Fibroblast of lung (primary cell): ENCODE measurements around the gene SMYD5. TPM values are rescaled to one million over a fixed set of nuclear protein-coding genes. Genes with fewer than 3 reads are reported as not detected.

Source experiments
- DNase-seq, 2 donors: peaks; one replicate each; pipeline versions ENCODE4 v3.0.0 to v3.0.0-alpha.2; 2010; ENCODE audit warnings: low read depth in 2 of 2
- H2AFZ ChIP-seq: 2 replicates; pipeline ENCODE4 v1.5.1; 2012; ENCODE audit warnings: low read length, control low read depth, inconsistent platforms
- H3K27ac ChIP-seq: 2 replicates; pipeline ENCODE4 v1.5.1; 2011; ENCODE audit warnings: low read length, control low read depth; ENCODE audit not compliant: insufficient read depth
- H3K27me3 ChIP-seq: 2 replicates; pipeline ENCODE4 v1.5.1; 2011; ENCODE audit warnings: mild to moderate bottlenecking, low read length; ENCODE audit not compliant: control insufficient read depth, insufficient read depth
- H3K36me3 ChIP-seq: 2 replicates; pipeline ENCODE4 v1.5.1; 2011; ENCODE audit warnings: low read length; ENCODE audit not compliant: control insufficient read depth, insufficient read depth
- H3K4me1 ChIP-seq: 2 replicates; pipeline ENCODE4 v1.5.1; 2011; ENCODE audit warnings: low read length; ENCODE audit not compliant: control insufficient read depth, insufficient read depth; ENCODE audit errors: extremely low read depth
- H3K4me2 ChIP-seq: 2 replicates; pipeline ENCODE4 v1.5.1; 2011; ENCODE audit warnings: low read length, control low read depth; ENCODE audit not compliant: insufficient read depth; ENCODE audit errors: extremely low read depth
- H3K4me3 ChIP-seq, 4 experiments: fragments of 200-600 bp in 1 of 4; sonication (generic) in 1 of 4; replicated peaks in 1 of 4; 2 replicates each; pipeline ENCODE4 v1.5.1; 2011 to 2016; ENCODE audit warnings: low read length in 4 of 4, low read depth in 3 of 4, mild to moderate bottlenecking in 3 of 4, control low read depth in 2 of 4, inconsistent platforms in 1 of 4, mixed read lengths in 1 of 4; ENCODE audit not compliant: insufficient read depth in 1 of 4; ENCODE audit errors: control extremely low read depth in 1 of 4
- H3K79me2 ChIP-seq: 2 replicates; pipeline ENCODE4 v1.5.1; 2012; ENCODE audit warnings: mild to moderate bottlenecking, low read length, inconsistent platforms; ENCODE audit not compliant: control insufficient read depth, insufficient read depth
- H3K9ac ChIP-seq: 2 replicates; pipeline ENCODE4 v1.5.1; 2011; ENCODE audit warnings: mild to moderate bottlenecking, low read length, control low read depth; ENCODE audit not compliant: insufficient read depth
- H3K9me3 ChIP-seq: 2 replicates; pipeline ENCODE4 v1.5.1; 2012; ENCODE audit warnings: low read depth, low read length; ENCODE audit not compliant: control insufficient read depth, insufficient read depth
- H4K20me1 ChIP-seq: 2 replicates; pipeline ENCODE4 v1.5.1; 2011; ENCODE audit warnings: low read length; ENCODE audit not compliant: control insufficient read depth, insufficient read depth; ENCODE audit errors: extremely low read depth
- CTCF ChIP-seq, 2 donors: IDR thresholded peaks in 1 of 2; conservative IDR thresholded peaks in 1 of 2; 1 replicate in 1 of 2; 2 replicates in 1 of 2; pipeline ENCODE4 v1.5.1; 2011 to 2012; ENCODE audit warnings: low read length in 2 of 2, control low read depth in 1 of 2, inconsistent platforms in 1 of 2, low read depth in 1 of 2, mild to moderate bottlenecking in 1 of 2
- EZH2 ChIP-seq: IDR thresholded peaks from 2 replicates; pipeline ENCODE4 v1.5.1; 2012; ENCODE audit warnings: low read length, control low read depth, mild to moderate bottlenecking; ENCODE audit errors: missing control alignments
- polyA plus RNA-seq, 2 donors: library from polyadenylated mRNA; depleted of rRNA in 1 of 2; stranded (reverse) in 1 of 2; unstranded in 1 of 2; fragments of >200 nt; gene quantifications; 2 replicates each; pipeline ENCODE4 v1.2.1, GENCODE V29; 2011 to 2012; ENCODE audit warnings: missing spikeins in 1 of 2
- total RNA-seq: library from RNA; depleted of rRNA; stranded (reverse); fragments of >200 nt; gene quantifications from 2 replicates; pipeline ENCODE4 v1.2.1, GENCODE V29; 2014

The SMYD5 gene
- total and polyA plus RNA-seq, 2 donors (not counting 1 experiment from before 2014, with no cell fraction given), result 16.9 to 19.0 TPM

GRCh38 chr2:73268366-73268829, 54.4 kb downstream of the SMYD5 start:
- Histone ChIP-seq H3K79me2 (no peaks in the 10 kb centered on the region), H3K9me3 (no peaks in the 10 kb centered on the region), H3K9ac (no peak overlapping the region), H3K27me3 (peaks cover 38% of the 10 kb centered on the region), H3K27ac (no peak overlapping the region), H4K20me1 (no peaks in the 10 kb centered on the region), H2AFZ (no peak overlapping the region), H3K4me1 (no peaks in the 10 kb centered on the region), H3K36me3 (no peaks in the 10 kb centered on the region), H3K4me3 (no peak overlapping the region), H3K4me2 (no peak overlapping the region)
- no peak for DNase-seq
- TF ChIP-seq EZH2 (peak; percentile 58), CTCF (conservative IDR thresholded peaks at IDR 0.05 in 1 of 2, IDR thresholded peaks at IDR 0.05 in 1 of 2; ENCODE audit: low read depth in 1 of 2, low read length in 2 of 2) (no peak)

- TF ChIP-seq EZH2 (peak; percentile 32), CTCF (conservative IDR thresholded peaks at IDR 0.05 in 1 of 2, IDR thresholded peaks at IDR 0.05 in 1 of 2; ENCODE audit: low read depth in 1 of 2, low read length in 2 of 2) (no peak)
- peak; percentile 17 to 32 for DNase-seq
- no peaks in the 10 kb centered on the region for H3K9me3 ChIP-seq
- peak overlapping the region; percentile 13 for H3K4me2 ChIP-seq
- H3K4me1 ChIP-seq, result no peaks in the 10 kb centered on the region
- no peaks in the 10 kb centered on the region for H4K20me1 ChIP-seq
- H3K79me2 ChIP-seq, result no peaks in the 10 kb centered on the region
- H3K9ac ChIP-seq, result no peak overlapping the region
- no peaks in the 10 kb centered on the region for H3K36me3 ChIP-seq
- no peak overlapping the region for H3K27ac ChIP-seq
- no peak overlapping the region for H3K4me3 ChIP-seq
- peaks cover 38% of the 10 kb centered on the region for H3K27me3 ChIP-seq
- no peak overlapping the region for H2AFZ ChIP-seq
These were observed 55.0 kb downstream of the SMYD5 start for GRCh38 chr2:73268830-73269685.

GRCh38 chr2:73269686-73270465, 55.8 kb downstream of the SMYD5 start:
- H3K4me3 ChIP-seq, result no peak overlapping the region
- DNase-seq, result no peak
- peak; percentile 57 for TF ChIP-seq EZH2
- no peak for TF ChIP-seq CTCF (conservative IDR thresholded peaks at IDR 0.05 in 1 of 2, IDR thresholded peaks at IDR 0.05 in 1 of 2; ENCODE audit: low read depth in 1 of 2, low read length in 2 of 2)
- H3K4me1 ChIP-seq, result no peaks in the 10 kb centered on the region
- H3K27ac ChIP-seq, result no peak overlapping the region
- H3K9ac ChIP-seq, result no peak overlapping the region
- no peaks in the 10 kb centered on the region for H4K20me1 ChIP-seq
- no peaks in the 10 kb centered on the region for H3K36me3 ChIP-seq
- H2AFZ ChIP-seq, result no peak overlapping the region
- H3K9me3 ChIP-seq, result no peaks in the 10 kb centered on the region
- H3K79me2 ChIP-seq, result no peaks in the 10 kb centered on the region
- H3K27me3 ChIP-seq, result peaks cover 38% of the 10 kb centered on the region
- no peak overlapping the region for H3K4me2 ChIP-seq
